Thyroid gland (tissue), 4 donors: ENCODE results near the gene MORN4. TPM values are rescaled to one million over a fixed set of nuclear protein-coding genes. Genes with fewer than 3 reads are reported as not detected.

Experiments used
- DNase-seq, 2 donors: peaks; one replicate each; pipeline ENCODE4 v3.0.0-alpha.2; 2019
- H3K27ac ChIP-seq, 3 donors: fragments of 200-600 bp; sonication (generic); 1 replicate in 2 of 3; 2 replicates in 1 of 3; pipeline ENCODE4 v1.5.1; 2016 to 2019; ENCODE audit warnings: mild to moderate bottlenecking in 1 of 3, moderate library complexity in 1 of 3
- H3K27me3 ChIP-seq: fragments of 200-600 bp; sonication (generic); one replicate; pipeline ENCODE4 v1.5.1; 2019
- H3K36me3 ChIP-seq, 2 donors: fragments of 200-600 bp; sonication (generic); one replicate each; pipeline ENCODE4 v1.5.1; 2016 to 2019
- H3K4me1 ChIP-seq, 2 donors: fragments of 200-600 bp; sonication (generic); one replicate each; pipeline ENCODE4 v1.5.1; 2017 to 2019
- H3K4me3 ChIP-seq, 3 donors: fragments of 200-600 bp; sonication (generic); replicated peaks in 1 of 3; 1 replicate in 2 of 3; 2 replicates in 1 of 3; pipeline ENCODE4 v1.5.1; 2016; ENCODE audit warnings: mild to moderate bottlenecking in 1 of 3
- H3K9me3 ChIP-seq: fragments of 200-600 bp; sonication (generic); one replicate; pipeline ENCODE4 v1.5.1; 2017
- POLR2A ChIP-seq, 2 donors: fragments of 450-650 bp; IDR thresholded peaks; one replicate each; pipeline ENCODE4 v1.6.1; 2017; ENCODE audit warnings: antibody characterized with exemption in 2 of 2, mild to moderate bottlenecking in 2 of 2, moderate library complexity in 1 of 2
- WGBS, 2 donors: methylation state at CpG; one replicate each; pipeline ENCODE4 v1.1.5; 2017; 5-methylcytosine and 5-hydroxymethylcytosine counted together
- intact Hi-C: fragments of 100-400 bp; cut with DNase I; formaldehyde crosslinking; loops from one replicate; pipeline ENCODE4 v1.15.1; 2023
- total RNA-seq, 4 donors: library from RNA; depleted of rRNA; stranded (reverse); fragments of >200 nt; gene quantifications; one replicate each; pipeline ENCODE4 v1.2.3, GENCODE V29; 2016
- TF ChIP-seq, protein P1 (sequence below), 6 experiments: fragments of 200-600 bp in 3 of 6; fragments of 450-650 bp in 3 of 6; sonication (generic) in 3 of 6; IDR thresholded peaks; one replicate each; pipeline ENCODE4 v1.5.1; 2016 to 2019; ENCODE audit warnings: antibody characterized with exemption in 6 of 6, mild to moderate bottlenecking in 2 of 6, inconsistent platforms in 1 of 6, moderate library complexity in 1 of 6

The MORN4 gene
- total RNA-seq, 4 donors from 2014 or later = 4.6 to 18.9 (median 9.7) TPM

DNA sequence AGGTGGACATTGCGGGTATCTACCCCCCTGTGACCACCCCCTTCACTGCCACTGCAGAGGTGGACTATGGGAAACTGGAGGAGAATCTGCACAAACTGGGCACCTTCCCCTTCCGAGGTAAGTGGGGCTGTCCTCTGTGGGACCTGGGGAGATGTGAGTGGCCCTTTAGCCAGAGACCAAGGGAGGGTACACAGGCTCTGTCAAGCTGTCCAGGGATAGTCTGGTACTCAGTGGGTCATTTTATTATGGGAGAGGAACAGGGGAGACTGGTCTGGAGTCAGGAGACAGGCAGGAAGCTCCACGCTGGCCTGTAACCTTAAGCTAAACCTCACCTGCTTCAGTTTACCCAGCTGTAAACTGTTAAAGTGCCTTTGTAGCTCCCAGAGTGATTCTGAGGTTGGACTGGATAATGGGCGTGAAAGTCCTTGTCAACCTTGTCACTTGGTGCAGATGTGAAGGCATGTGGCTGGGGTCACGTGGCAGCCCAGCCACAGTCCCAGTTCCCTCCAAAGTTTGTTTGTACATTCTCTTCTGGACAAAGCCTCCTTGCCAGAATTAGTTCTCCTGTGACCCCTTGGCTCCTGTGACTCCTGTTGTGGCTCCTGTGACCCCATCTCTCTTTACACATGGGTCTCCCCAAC lies 48.4 kb downstream of the MORN4 start:
- intact Hi-C loops = no loop called here
- H3K36me3 ChIP-seq = no peaks in the 10 kb centered on the region
- TF ChIP-seq, protein P1, sequence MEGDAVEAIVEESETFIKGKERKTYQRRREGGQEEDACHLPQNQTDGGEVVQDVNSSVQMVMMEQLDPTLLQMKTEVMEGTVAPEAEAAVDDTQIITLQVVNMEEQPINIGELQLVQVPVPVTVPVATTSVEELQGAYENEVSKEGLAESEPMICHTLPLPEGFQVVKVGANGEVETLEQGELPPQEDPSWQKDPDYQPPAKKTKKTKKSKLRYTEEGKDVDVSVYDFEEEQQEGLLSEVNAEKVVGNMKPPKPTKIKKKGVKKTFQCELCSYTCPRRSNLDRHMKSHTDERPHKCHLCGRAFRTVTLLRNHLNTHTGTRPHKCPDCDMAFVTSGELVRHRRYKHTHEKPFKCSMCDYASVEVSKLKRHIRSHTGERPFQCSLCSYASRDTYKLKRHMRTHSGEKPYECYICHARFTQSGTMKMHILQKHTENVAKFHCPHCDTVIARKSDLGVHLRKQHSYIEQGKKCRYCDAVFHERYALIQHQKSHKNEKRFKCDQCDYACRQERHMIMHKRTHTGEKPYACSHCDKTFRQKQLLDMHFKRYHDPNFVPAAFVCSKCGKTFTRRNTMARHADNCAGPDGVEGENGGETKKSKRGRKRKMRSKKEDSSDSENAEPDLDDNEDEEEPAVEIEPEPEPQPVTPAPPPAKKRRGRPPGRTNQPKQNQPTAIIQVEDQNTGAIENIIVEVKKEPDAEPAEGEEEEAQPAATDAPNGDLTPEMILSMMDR (IDR thresholded peaks at IDR 0.05) = no peak
- TF ChIP-seq POLR2A (IDR thresholded peaks at IDR 0.05) = no peak
- H3K9me3 ChIP-seq = no peaks in the 10 kb centered on the region
- peaks cover 5 to 6% of the 10 kb centered on the region in 2 donors for H3K4me1 ChIP-seq
- no peak for DNase-seq
- H3K27ac ChIP-seq = no peak overlapping the region
- H3K4me3 ChIP-seq = no peak overlapping the region
- 82 to 94% methylated on average over 5 of the region's 5 CpGs for WGBS, 2 donors
- H3K27me3 ChIP-seq = no peaks in the 10 kb centered on the region

DNA sequence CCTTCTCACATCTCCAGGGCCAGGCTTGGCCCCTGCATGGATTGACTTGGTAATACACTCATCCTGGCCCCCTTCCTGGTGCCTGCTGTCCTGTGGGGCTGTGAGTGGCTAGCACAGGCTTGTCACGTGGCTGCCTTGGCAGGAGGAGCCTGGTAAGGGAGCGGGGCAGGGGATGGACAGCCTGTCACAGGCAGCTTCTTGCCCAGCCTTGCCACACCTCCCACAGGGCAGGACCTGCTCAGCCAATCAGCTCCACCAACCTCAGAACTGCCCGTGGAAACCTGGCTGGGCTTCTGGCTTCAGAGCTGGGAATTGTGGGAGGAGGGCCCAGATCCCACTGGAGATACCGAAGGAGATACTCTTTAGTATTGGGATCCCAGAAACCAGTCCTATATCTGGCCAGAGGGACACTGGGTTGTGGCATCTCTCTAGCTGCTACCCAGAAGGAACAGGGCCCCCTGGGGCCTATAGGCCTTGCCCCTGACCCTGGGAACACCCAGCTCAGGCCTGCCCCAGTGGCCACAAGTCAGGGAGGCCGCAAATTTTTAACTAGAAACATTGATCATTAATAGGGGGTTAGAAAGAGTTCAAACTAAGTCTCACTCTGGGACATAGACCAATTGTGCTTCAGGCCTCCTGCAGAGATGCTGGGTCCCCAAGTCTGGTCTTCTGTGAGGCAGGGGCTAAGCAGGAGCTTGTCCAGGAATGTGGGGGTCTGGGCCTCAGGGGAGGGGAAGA lies 49.1 kb downstream of the MORN4 start, which contains the start of gene HOGA1:
HOGA1 (plus strand) TSS at position 330 of the 738 bp plus-strand sequence; CDS start at position 645, 315 bp downstream.
- 50 to 61% methylated on average over 2 to 3 of the region's 5 CpGs for WGBS, 2 donors
- TF ChIP-seq, protein P1 (IDR thresholded peaks at IDR 0.05) = no peak
- TF ChIP-seq POLR2A (IDR thresholded peaks at IDR 0.05) = no peak

DNA sequence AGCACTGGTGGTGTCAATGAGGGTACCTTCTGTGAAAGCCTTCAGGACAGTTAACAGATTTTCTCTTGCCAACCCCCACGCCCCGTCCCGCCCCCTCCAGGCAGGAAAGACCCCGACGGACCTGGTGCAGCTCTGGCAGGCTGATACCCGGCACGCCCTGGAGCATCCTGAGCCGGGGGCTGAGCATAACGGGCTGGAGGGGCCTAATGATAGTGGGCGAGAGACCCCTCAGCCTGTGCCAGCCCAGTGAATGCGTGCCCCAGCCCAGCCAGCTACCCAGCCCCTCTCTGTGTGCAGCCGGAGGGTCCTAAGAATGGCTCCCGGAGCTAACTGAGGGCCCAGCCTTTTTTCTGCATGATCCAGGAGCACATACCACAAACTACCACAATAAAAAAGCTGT lies 49.8 kb downstream of the MORN4 start:
- intact Hi-C loops = no loop called here
- WGBS, 2 donors = 95 to 97% methylated on average over 7 to 11 of the region's 13 CpGs
- TF ChIP-seq, protein P1 (IDR thresholded peaks at IDR 0.05) = no peak
- TF ChIP-seq POLR2A (IDR thresholded peaks at IDR 0.05) = no peak
- H3K9me3 ChIP-seq = no peaks in the 10 kb centered on the region
- H3K27me3 ChIP-seq = no peaks in the 10 kb centered on the region
- no peak overlapping the region for H3K4me3 ChIP-seq
- H3K4me1 ChIP-seq = peaks cover 5 to 6% of the 10 kb centered on the region in 2 donors
- H3K36me3 ChIP-seq = no peaks in the 10 kb centered on the region
- DNase-seq = no peak
- H3K27ac ChIP-seq = no peak overlapping the region

More for the DNA sequence above, 49.1 kb downstream of the MORN4 start, which contains the start of gene HOGA1:
- Histone ChIP-seq H3K36me3 (no peaks in the 10 kb centered on the region), H3K9me3 (no peaks in the 10 kb centered on the region), H3K4me1 (peaks cover 5 to 6% of the 10 kb centered on the region in 2 donors), H3K27me3 (no peaks in the 10 kb centered on the region), H3K27ac (no peak within 1 kb of the TSS), H3K4me3 (no peak within 1 kb of the TSS)
- intact Hi-C loops = no loop called here
- peak; percentile 60 to 72 for DNase-seq

DNA sequence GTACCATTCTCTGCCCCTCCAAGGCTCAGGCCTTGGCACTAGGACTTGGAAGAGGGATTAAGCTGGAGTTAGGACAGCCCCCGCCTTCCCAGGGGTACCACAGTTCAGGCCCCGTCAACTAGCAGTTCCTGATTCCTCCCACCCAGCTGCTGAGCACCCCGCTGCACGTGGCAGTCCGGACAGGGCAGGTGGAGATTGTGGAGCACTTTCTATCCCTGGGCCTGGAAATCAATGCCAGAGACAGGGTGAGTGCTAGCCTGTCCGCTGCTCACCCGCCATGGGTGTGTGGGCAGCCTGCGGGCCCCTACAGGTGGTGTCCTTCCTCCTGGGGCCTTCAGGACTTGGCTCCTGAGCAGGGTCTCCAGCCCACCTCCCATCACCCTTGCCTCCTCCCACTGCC lies 51.1 kb downstream of the MORN4 start:
- TF ChIP-seq POLR2A (IDR thresholded peaks at IDR 0.05) = no peak
- TF ChIP-seq, protein P1 (IDR thresholded peaks at IDR 0.05) = no peak
- Histone ChIP-seq H3K36me3 (no peaks in the 10 kb centered on the region), H3K4me3 (no peak overlapping the region), H3K27me3 (no peaks in the 10 kb centered on the region), H3K9me3 (no peaks in the 10 kb centered on the region), H3K27ac (no peak overlapping the region), H3K4me1 (peaks cover 5 to 6% of the 10 kb centered on the region in 2 donors)
- 94 to 100% methylated on average over 2 to 8 of the region's 8 CpGs for WGBS, 2 donors
- DNase-seq = no peak
- intact Hi-C loops = no loop called here
